DOHH2 (cell line): ENCODE measurements around the gene SLC13A4.

Source experiments
- H3F3A ChIP-seq: fragments of 200-600 bp; sonication (generic), shearing (Covaris generic); 2 replicates; pipeline ENCODE4 v1.6.0; 2016; ENCODE audit warnings: antibody characterized with exemption, mild to moderate bottlenecking; ENCODE audit not compliant: control insufficient read depth, insufficient read depth
- H3K27ac ChIP-seq: fragments of 200-600 bp; sonication (generic); 2 replicates; pipeline ENCODE4 v1.5.1; 2014; ENCODE audit warnings: low read depth, mild to moderate bottlenecking, low read length, moderate library complexity
- H3K27me3 ChIP-seq: fragments of 200-600 bp; sonication (generic); 2 replicates; pipeline ENCODE4 v1.6.1; 2014; ENCODE audit warnings: mild to moderate bottlenecking, low read length, mixed read lengths; ENCODE audit not compliant: control insufficient read depth
- H3K36me3 ChIP-seq: fragments of 200-600 bp; sonication (generic); 2 replicates; pipeline ENCODE4 v1.6.1; 2014; ENCODE audit warnings: mild to moderate bottlenecking, low read length, moderate library complexity, mixed read lengths; ENCODE audit not compliant: control insufficient read depth
- H3K4me1 ChIP-seq: fragments of 200-600 bp; sonication (generic); 2 replicates; pipeline ENCODE4 v1.6.1; 2014; ENCODE audit warnings: mild to moderate bottlenecking, low read length, mixed read lengths; ENCODE audit not compliant: control insufficient read depth
- H3K4me2 ChIP-seq: fragments of 200-600 bp; sonication (generic); 2 replicates; pipeline ENCODE4 v1.6.0; 2014; ENCODE audit warnings: mild to moderate bottlenecking, low read length, moderate library complexity
- H3K4me3 ChIP-seq: fragments of 200-600 bp; sonication (generic); 2 replicates; pipeline ENCODE4 v1.5.1; 2014; ENCODE audit warnings: mild to moderate bottlenecking, low read length, mixed read lengths
- H3K79me2 ChIP-seq: fragments of 200-600 bp; sonication (generic); 2 replicates; pipeline ENCODE4 v1.6.1; 2014; ENCODE audit warnings: mild to moderate bottlenecking, low read length, mixed read lengths; ENCODE audit not compliant: control insufficient read depth
- H3K9me2 ChIP-seq: fragments of 200-600 bp; sonication (generic); replicated peaks from 2 replicates; pipeline ENCODE4 v1.6.1; 2014; ENCODE audit warnings: mild to moderate bottlenecking, low read length, mixed read lengths; ENCODE audit not compliant: control insufficient read depth
- H3K9me3 ChIP-seq: fragments of 200-600 bp; sonication (generic); 2 replicates; pipeline ENCODE4 v1.6.1; 2014; ENCODE audit warnings: antibody characterized with exemption, low read length, mixed read lengths; ENCODE audit not compliant: control insufficient read depth, insufficient read depth
- H4K20me1 ChIP-seq: fragments of 200-600 bp; sonication (generic); 2 replicates; pipeline ENCODE4 v1.6.0; 2014; ENCODE audit warnings: low read depth, mild to moderate bottlenecking, antibody characterized with exemption, low read length, moderate library complexity; ENCODE audit not compliant: control insufficient read depth, insufficient read depth
- EZH2phosphoT487 ChIP-seq: fragments of 200-600 bp; sonication (generic); IDR thresholded peaks from 2 replicates; pipeline ENCODE4 v1.6.1; 2017; ENCODE audit warnings: borderline replicate concordance, mild to moderate bottlenecking, antibody characterized with exemption, low read length, moderate library complexity, mixed read lengths
- TF ChIP-seq, protein P1 (sequence below): fragments of 200-600 bp; sonication (generic); IDR thresholded peaks from one replicate; pipeline ENCODE4 v1.5.1; 2014; ENCODE audit warnings: antibody characterized with exemption, mild to moderate bottlenecking, low read depth, low read length; ENCODE audit not compliant: poor library complexity, severe bottlenecking

Gene SLC13A4

DNA sequence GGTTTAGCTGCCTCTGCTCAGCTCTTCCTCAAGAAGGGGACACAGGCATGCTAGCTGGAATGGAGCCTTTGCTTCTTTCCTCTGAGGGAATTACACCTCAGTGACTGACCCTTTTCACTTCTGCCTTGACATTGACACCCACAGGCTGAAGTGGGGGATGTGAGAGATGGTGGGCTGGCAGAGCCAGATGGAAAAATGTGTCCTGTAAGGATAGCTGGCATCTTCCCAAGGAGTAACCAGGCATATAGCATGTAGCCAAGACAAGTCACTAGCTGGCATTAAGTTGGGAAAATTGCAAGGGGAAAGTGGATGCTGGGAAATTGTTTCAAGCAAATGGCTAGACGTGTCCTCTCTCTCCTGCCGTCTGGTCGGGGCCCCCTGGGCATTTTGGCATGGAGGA lies 45.8 kb downstream of the SLC13A4 start:
- TF ChIP-seq EZH2phosphoT487, result no peak
- TF ChIP-seq, protein P1, sequence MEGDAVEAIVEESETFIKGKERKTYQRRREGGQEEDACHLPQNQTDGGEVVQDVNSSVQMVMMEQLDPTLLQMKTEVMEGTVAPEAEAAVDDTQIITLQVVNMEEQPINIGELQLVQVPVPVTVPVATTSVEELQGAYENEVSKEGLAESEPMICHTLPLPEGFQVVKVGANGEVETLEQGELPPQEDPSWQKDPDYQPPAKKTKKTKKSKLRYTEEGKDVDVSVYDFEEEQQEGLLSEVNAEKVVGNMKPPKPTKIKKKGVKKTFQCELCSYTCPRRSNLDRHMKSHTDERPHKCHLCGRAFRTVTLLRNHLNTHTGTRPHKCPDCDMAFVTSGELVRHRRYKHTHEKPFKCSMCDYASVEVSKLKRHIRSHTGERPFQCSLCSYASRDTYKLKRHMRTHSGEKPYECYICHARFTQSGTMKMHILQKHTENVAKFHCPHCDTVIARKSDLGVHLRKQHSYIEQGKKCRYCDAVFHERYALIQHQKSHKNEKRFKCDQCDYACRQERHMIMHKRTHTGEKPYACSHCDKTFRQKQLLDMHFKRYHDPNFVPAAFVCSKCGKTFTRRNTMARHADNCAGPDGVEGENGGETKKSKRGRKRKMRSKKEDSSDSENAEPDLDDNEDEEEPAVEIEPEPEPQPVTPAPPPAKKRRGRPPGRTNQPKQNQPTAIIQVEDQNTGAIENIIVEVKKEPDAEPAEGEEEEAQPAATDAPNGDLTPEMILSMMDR, result no peak
- no peak overlapping the region for H3K4me2 ChIP-seq
- no peak overlapping the region for H3K27ac ChIP-seq
- no peaks in the 10 kb centered on the region for H3K36me3 ChIP-seq
- no peaks in the 10 kb centered on the region for H3K9me2 ChIP-seq
- no peaks in the 10 kb centered on the region for H3K4me1 ChIP-seq
- H3K9me3 ChIP-seq, result no peaks in the 10 kb centered on the region
- H3F3A ChIP-seq, result no peaks in the 10 kb centered on the region
- H3K4me3 ChIP-seq, result no peak overlapping the region
- H3K27me3 ChIP-seq, result no peaks in the 10 kb centered on the region
- H4K20me1 ChIP-seq, result no peaks in the 10 kb centered on the region
- H3K79me2 ChIP-seq, result no peaks in the 10 kb centered on the region

DNA sequence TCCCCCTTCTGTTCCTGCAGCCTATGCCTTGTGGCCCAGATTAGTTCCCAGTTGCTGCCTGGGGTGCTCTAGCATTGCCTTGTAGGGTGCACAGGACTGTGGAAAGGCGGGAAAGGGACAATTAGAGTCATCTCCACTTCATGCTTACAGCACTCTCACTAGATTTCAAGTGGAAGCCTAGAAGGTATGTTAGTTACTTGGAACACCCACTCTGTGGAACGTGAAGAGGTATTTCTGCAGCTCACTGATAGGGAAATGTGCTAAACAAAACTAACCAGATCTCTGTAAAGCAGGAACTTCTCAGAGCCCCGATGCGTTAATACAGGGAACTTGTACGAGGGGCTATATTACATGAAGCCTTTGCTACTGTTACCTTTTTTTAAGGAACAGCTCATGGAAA lies 46.2 kb downstream of the SLC13A4 start:
- Histone ChIP-seq H3K4me1 (no peaks in the 10 kb centered on the region), H3K79me2 (no peaks in the 10 kb centered on the region), H3K9me2 (no peaks in the 10 kb centered on the region), H3K4me2 (no peak overlapping the region), H3K9me3 (no peaks in the 10 kb centered on the region), H4K20me1 (no peaks in the 10 kb centered on the region), H3K36me3 (peaks cover under 1% of the 10 kb centered on the region; the same call in 1 of the 2 replicates), H3K4me3 (no peak overlapping the region), H3K27me3 (no peaks in the 10 kb centered on the region), H3K27ac (no peak overlapping the region), H3F3A (no peaks in the 10 kb centered on the region)
- no peak for TF ChIP-seq EZH2phosphoT487
- TF ChIP-seq, protein P1, result no peak

DNA sequence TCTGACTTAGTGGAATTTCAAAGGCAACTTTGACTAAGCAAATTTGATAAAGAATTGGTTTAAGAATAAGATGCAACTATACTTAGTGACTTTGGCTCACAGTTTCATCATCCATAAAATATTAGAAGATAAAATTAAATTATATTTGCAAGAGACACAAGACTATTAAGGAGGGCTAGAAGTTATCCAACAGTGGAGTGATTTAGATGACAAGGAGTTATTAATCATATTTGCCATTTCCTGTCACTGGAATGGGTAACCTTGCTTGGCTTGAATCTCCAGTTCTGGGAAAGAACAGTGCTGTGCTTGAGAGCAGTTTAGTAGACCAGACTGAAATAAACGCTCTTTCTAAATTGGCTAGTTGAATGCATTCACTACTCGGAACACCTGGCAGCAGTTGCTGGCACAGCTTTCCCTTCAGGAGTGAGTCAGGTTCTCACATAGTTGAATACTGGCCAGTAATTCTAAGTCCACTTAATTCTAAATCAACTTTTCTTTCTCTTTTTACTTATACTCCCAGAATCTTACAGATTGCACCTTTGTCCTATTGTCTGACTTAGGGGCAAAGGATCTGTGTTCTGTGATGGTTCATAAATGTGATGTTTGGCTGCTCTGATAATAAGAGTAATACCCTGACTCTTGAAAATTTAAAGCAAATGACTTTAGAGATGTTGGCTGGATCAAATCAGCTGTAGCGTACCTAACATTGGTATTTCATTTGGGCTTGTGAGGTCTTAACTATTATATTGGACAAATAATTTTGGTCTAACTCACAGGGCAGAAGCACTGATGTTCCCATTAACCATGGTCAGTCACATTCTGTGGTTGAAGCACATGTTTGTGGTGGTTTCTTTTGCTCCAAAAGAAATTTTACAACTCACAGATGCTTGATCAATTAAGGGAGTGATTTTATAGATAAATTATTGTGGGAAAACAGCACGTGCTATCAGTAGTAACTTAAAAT lies 49.1 kb downstream of the SLC13A4 start:
- no peak overlapping the region for H3K4me2 ChIP-seq
- H4K20me1 ChIP-seq, result no peaks in the 10 kb centered on the region
- no peaks in the 10 kb centered on the region; the same call in 1 of the 2 replicates for H3F3A ChIP-seq
- no peaks in the 10 kb centered on the region for H3K27me3 ChIP-seq
- no peaks in the 10 kb centered on the region for H3K9me2 ChIP-seq
- no peaks in the 10 kb centered on the region for H3K79me2 ChIP-seq
- H3K36me3 ChIP-seq, result peaks cover 23% of the 10 kb centered on the region
- no peaks in the 10 kb centered on the region for H3K9me3 ChIP-seq
- no peak for TF ChIP-seq EZH2phosphoT487
- TF ChIP-seq, protein P1, result no peak
- H3K4me3 ChIP-seq, result no peak overlapping the region
- no peak overlapping the region for H3K27ac ChIP-seq
- no peaks in the 10 kb centered on the region for H3K4me1 ChIP-seq
